ENCODE measurements around the gene GSG1L. TPM values are rescaled to one million over a fixed set of nuclear protein-coding genes. Genes with fewer than 3 reads are reported as not detected.

Gene GSG1L
- total RNA-seq, 1 donor from 2014 or later = not detected

DNA sequence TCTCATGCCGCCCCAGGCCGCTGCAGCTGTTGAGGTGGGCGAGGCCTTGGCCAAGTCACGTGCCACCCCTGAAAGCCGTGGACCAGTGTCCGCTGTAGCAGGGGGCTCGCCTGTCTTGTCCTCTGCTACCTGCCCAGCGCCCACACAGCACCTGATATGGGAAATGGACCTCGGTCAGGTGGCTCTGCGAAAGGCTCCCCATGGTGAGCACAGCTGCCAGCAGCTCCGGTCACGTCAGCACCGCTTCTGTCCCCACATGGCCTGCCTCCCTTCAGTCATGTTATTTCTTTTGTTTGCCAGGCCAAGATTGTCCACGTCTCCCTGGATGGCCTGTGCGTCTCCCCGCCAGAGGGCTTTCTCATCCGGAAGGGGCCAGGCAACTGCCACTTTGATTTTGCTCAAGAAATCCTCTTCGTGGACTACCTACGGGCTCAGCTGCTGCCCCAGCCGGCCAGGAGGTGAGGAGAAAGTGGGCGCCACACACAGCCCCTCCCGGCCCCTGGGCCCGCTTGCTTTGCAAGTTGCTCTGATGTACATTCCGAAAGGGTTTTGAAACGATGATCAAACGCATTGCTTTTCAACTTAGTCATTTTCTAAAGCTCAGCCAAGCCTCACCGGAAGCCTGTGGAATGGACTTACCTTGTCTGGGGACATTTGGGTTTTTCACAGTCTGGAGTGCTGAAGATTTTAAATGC lies 293.8 kb downstream of the GSG1L start:
- H3K9me3 Mint-ChIP-seq = no peaks in the 10 kb centered on the region
- peaks cover 6% of the 10 kb centered on the region for H3K4me1 Mint-ChIP-seq
- TF ChIP-seq, protein P1, sequence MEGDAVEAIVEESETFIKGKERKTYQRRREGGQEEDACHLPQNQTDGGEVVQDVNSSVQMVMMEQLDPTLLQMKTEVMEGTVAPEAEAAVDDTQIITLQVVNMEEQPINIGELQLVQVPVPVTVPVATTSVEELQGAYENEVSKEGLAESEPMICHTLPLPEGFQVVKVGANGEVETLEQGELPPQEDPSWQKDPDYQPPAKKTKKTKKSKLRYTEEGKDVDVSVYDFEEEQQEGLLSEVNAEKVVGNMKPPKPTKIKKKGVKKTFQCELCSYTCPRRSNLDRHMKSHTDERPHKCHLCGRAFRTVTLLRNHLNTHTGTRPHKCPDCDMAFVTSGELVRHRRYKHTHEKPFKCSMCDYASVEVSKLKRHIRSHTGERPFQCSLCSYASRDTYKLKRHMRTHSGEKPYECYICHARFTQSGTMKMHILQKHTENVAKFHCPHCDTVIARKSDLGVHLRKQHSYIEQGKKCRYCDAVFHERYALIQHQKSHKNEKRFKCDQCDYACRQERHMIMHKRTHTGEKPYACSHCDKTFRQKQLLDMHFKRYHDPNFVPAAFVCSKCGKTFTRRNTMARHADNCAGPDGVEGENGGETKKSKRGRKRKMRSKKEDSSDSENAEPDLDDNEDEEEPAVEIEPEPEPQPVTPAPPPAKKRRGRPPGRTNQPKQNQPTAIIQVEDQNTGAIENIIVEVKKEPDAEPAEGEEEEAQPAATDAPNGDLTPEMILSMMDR (conservative IDR thresholded peaks at IDR 0.05) = no peak
- H3K4me3 Mint-ChIP-seq = no peak overlapping the region
- peaks cover 13% of the 10 kb centered on the region for H3K36me3 Mint-ChIP-seq (ENCODE audit: low read depth)
- no peak for DNase-seq (ENCODE audit: low read depth, low spot score)
- no peak overlapping the region for H3K27ac Mint-ChIP-seq (ENCODE audit: unreplicated experiment)
- H3K27me3 Mint-ChIP-seq (ENCODE audit: low read depth) = no peaks in the 10 kb centered on the region

DNA sequence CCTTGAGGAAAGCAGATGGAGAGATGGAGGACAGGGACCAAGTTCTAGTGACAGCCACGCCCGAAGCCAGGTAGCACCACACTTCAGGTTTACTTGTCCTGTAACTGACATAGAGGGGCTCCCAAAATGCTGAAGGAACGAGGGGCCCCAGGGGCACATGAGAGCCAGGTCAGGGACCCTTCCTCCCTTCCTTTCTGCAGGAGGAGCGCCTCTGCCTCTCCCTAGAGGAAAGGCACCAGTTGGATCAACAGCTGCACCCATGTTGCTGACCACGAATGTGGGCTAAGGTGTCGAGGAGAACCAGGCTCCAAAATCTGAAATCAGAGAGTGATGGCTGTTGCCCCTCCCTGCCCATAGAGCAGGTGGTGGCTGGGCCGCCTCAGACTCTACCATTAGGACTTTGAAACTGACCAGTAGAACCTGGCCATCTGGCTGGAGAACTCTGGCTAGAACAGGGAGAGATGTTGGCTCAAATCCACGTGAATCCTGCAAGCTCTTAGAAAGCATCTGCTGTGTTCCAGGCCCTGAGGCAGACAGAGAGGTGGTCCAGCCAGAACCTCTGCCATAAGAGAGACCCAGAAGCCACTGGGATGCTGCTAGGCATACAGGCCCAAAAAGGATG lies 294.8 kb downstream of the GSG1L start:
- H3K27me3 Mint-ChIP-seq (ENCODE audit: low read depth) = no peaks in the 10 kb centered on the region
- no peak overlapping the region for H3K4me3 Mint-ChIP-seq
- TF ChIP-seq, protein P1 (conservative IDR thresholded peaks at IDR 0.05) = no peak
- peaks cover 21% of the 10 kb centered on the region for H3K36me3 Mint-ChIP-seq (ENCODE audit: low read depth)
- H3K27ac Mint-ChIP-seq (ENCODE audit: unreplicated experiment) = no peak overlapping the region
- no peak for DNase-seq (ENCODE audit: low read depth, low spot score)
- H3K9me3 Mint-ChIP-seq = no peaks in the 10 kb centered on the region
- H3K4me1 Mint-ChIP-seq = peaks cover 6% of the 10 kb centered on the region

GRCh38 chr16:27767971-27768591 lies 295.4 kb downstream of the GSG1L start:
- no peak for DNase-seq (ENCODE audit: low read depth, low spot score)
- Mint-ChIP-seq H3K36me3 (ENCODE audit: low read depth) (peaks cover 23% of the 10 kb centered on the region), H3K27me3 (ENCODE audit: low read depth) (no peaks in the 10 kb centered on the region), H3K4me1 (peaks cover 6% of the 10 kb centered on the region), H3K27ac (ENCODE audit: unreplicated experiment) (no peak overlapping the region), H3K9me3 (no peaks in the 10 kb centered on the region), H3K4me3 (no peak overlapping the region)
- TF ChIP-seq, protein P1 (conservative IDR thresholded peaks at IDR 0.05) = no peak

DNA sequence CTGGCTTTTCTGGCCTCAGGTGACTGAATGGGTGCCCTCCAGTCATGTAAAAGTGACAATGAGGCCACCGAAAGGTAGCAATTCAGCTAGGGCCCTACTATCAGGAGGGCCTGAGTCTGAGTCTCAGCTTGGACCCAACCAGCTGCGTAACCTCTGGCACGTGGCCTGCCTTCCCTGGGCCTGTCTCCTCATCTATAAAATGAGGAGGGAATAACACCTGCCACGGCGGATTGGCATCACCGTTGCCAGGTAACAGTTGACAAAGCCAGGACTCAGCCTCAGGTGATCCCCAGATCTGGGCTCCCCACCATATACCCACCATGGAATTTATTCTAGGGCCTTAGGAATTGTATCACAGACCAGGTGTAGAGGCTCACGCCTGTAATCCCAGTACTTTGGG lies 296.4 kb downstream of the GSG1L start:
- DNase-seq (ENCODE audit: low read depth, low spot score) = no peak
- no peaks in the 10 kb centered on the region for H3K27me3 Mint-ChIP-seq (ENCODE audit: low read depth)
- no peaks in the 10 kb centered on the region for H3K9me3 Mint-ChIP-seq
- H3K36me3 Mint-ChIP-seq (ENCODE audit: low read depth) = peaks cover 23% of the 10 kb centered on the region
- TF ChIP-seq, protein P1 (conservative IDR thresholded peaks at IDR 0.05) = no peak
- peak overlapping the region; percentile 43 for H3K27ac Mint-ChIP-seq (ENCODE audit: unreplicated experiment)
- no peaks in the 10 kb centered on the region for H3K4me1 Mint-ChIP-seq
- H3K4me3 Mint-ChIP-seq = no peak overlapping the region

- no peak overlapping the region for H3K27ac Mint-ChIP-seq (ENCODE audit: unreplicated experiment)
- no peak for DNase-seq (ENCODE audit: low read depth, low spot score)
- TF ChIP-seq, protein P1 (conservative IDR thresholded peaks at IDR 0.05) = no peak
- no peak overlapping the region for H3K4me3 Mint-ChIP-seq
- peaks cover 6% of the 10 kb centered on the region for H3K4me1 Mint-ChIP-seq
- H3K36me3 Mint-ChIP-seq (ENCODE audit: low read depth) = peaks cover 23% of the 10 kb centered on the region
- no peaks in the 10 kb centered on the region for H3K27me3 Mint-ChIP-seq (ENCODE audit: low read depth)
- no peaks in the 10 kb centered on the region for H3K9me3 Mint-ChIP-seq
Observed at GRCh38 chr16:27766236-27766925, 297.1 kb downstream of the GSG1L start.

Measured in neural crest cell (in vitro differentiated cells).